ENCODE results near the gene GPSM1.
A peak's percentile ranks its signal among the peaks of the same experiment; 100 is the strongest.

The GPSM1 gene

GRCh38 chr9:136309806-136310220, 17.5 kb upstream of the GPSM1 start:
- H3K27me3 ChIP-seq (ENCODE audit: insufficient read depth, poor library complexity, severe bottlenecking) = peaks cover 28% of the 10 kb centered on the region
- DNase-seq (ENCODE audit: low read depth in 1 of 2, low spot score in 1 of 2) = no peak
- no peak overlapping the region for H3K27ac ChIP-seq (replicated peaks)
- no peak for TF ChIP-seq POLR2AphosphoS5 (IDR thresholded peaks at IDR 0.05; ENCODE audit: low read depth)
- no peak for TF ChIP-seq SPI1 (IDR thresholded peaks at IDR 0.05; ENCODE audit: borderline replicate concordance, low read depth)
- no peak for TF ChIP-seq GABPA (IDR thresholded peaks at IDR 0.05; ENCODE audit: low read depth)
- TF ChIP-seq REST (IDR thresholded peaks at IDR 0.05; ENCODE audit: insufficient replicate concordance, low read depth) = no peak
- TF ChIP-seq, protein P1, sequence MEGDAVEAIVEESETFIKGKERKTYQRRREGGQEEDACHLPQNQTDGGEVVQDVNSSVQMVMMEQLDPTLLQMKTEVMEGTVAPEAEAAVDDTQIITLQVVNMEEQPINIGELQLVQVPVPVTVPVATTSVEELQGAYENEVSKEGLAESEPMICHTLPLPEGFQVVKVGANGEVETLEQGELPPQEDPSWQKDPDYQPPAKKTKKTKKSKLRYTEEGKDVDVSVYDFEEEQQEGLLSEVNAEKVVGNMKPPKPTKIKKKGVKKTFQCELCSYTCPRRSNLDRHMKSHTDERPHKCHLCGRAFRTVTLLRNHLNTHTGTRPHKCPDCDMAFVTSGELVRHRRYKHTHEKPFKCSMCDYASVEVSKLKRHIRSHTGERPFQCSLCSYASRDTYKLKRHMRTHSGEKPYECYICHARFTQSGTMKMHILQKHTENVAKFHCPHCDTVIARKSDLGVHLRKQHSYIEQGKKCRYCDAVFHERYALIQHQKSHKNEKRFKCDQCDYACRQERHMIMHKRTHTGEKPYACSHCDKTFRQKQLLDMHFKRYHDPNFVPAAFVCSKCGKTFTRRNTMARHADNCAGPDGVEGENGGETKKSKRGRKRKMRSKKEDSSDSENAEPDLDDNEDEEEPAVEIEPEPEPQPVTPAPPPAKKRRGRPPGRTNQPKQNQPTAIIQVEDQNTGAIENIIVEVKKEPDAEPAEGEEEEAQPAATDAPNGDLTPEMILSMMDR (IDR thresholded peaks at IDR 0.05; ENCODE audit: insufficient read depth, low read length) = no peak
- H3K4me3 ChIP-seq (replicated peaks; ENCODE audit: insufficient read depth, low read length) = no peak overlapping the region

DNA sequence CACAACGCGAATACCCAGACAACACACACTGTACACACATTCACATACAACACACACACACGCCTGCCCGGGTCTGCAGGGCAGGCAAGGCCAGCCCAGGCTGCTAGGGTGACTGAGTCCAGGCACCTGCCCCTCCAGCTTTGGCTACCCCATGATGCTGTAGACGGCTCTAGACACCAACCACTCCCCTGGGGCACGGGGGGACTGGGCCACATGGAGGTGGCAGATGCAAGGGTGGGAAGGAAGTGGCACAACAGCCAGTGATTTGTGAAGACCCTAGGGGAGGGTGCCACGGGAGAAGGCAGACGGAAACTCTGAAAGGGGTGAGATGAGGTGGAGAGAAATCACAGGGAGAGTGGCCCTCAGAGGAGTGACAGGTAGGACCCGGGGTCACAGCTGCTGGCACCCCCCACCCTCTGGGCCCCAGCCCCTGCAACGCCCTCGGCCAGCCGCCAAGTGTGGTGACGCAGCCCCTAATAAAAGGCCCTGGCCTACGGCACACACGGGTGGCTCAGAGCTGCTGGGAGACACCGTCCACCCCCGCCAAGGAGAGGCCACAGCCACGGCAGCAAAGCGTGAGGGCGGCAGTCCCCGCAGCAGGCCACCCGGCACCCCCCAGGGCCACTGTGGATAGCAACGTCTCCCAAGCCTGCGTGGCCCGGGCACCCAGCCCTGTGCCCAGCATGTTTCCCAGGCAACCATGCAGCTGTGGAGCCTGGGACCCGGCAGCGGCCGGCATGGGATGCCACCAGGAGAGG, 16.9 kb upstream of the GPSM1 start:
- no peak for DNase-seq (ENCODE audit: low read depth in 1 of 2, low spot score in 1 of 2)

GRCh38 chr9:136311051-136312008, 16.0 kb upstream of the GPSM1 start:
- H3K27me3 ChIP-seq (ENCODE audit: insufficient read depth, poor library complexity, severe bottlenecking) = peaks cover 13% of the 10 kb centered on the region
- H3K27ac ChIP-seq (replicated peaks) = no peak overlapping the region

More for the DNA sequence above, 16.9 kb upstream of the GPSM1 start:
- no peak overlapping the region for H3K4me3 ChIP-seq (replicated peaks; ENCODE audit: insufficient read depth, low read length)
- TF ChIP-seq POLR2AphosphoS5 (IDR thresholded peaks at IDR 0.05; ENCODE audit: low read depth) (no peak), SPI1 (IDR thresholded peaks at IDR 0.05; ENCODE audit: borderline replicate concordance, low read depth) (no peak)
- TF ChIP-seq, protein P1 (IDR thresholded peaks at IDR 0.05; ENCODE audit: insufficient read depth, low read length) = no peak
- H3K27ac ChIP-seq (replicated peaks) = no peak overlapping the region
- H3K27me3 ChIP-seq (ENCODE audit: insufficient read depth, poor library complexity, severe bottlenecking) = peaks cover 21% of the 10 kb centered on the region

More at GRCh38 chr9:136311051-136312008, 16.0 kb upstream of the GPSM1 start:
- no peak overlapping the region for H3K4me3 ChIP-seq (replicated peaks; ENCODE audit: insufficient read depth, low read length)
- peak in 1 of 2 experiments; percentile 29 for DNase-seq (ENCODE audit: low read depth in 1 of 2, low spot score in 1 of 2)
- no peak for TF ChIP-seq POLR2AphosphoS5 (IDR thresholded peaks at IDR 0.05; ENCODE audit: low read depth)
- TF ChIP-seq GABPA (IDR thresholded peaks at IDR 0.05; ENCODE audit: low read depth) = no peak
- no peak for TF ChIP-seq REST (IDR thresholded peaks at IDR 0.05; ENCODE audit: insufficient replicate concordance, low read depth)
- TF ChIP-seq SPI1 (IDR thresholded peaks at IDR 0.05; ENCODE audit: borderline replicate concordance, low read depth) = no peak
- TF ChIP-seq, protein P1 (IDR thresholded peaks at IDR 0.05; ENCODE audit: insufficient read depth, low read length) = no peak

All from HL-60 (cell line).